H1 (cell line): ENCODE measurements around the gene TEX29.

Experiments used
- EZH2 ChIP-seq: fragments of 200-600 bp; sonication (generic); IDR thresholded peaks from 2 replicates; pipeline ENCODE4 v1.7.1; 2012; ENCODE audit warnings: low read depth, mild to moderate bottlenecking, moderate library complexity, low read length, inconsistent platforms; ENCODE audit not compliant: severe bottlenecking
- POLR2A ChIP-seq, 2 experiments: IDR thresholded peaks; 1 replicate in 1 of 2; 2 replicates in 1 of 2; pipeline ENCODE4 v1.6.1; 2011; ENCODE audit warnings: low read depth in 2 of 2, low read length in 2 of 2, mild to moderate bottlenecking in 2 of 2; ENCODE audit errors: control extremely low read depth in 1 of 2
- POLR2AphosphoS5 ChIP-seq: IDR thresholded peaks from 2 replicates; pipeline ENCODE4 v1.6.1; 2011; ENCODE audit warnings: low read depth, low read length
- SIN3A ChIP-seq, 2 experiments: IDR thresholded peaks in 1 of 2; conservative IDR thresholded peaks in 1 of 2; 2 replicates each; pipeline ENCODE4 v1.6.1; 2011 to 2012; ENCODE audit warnings: low read length in 2 of 2, improper control_type of control experiment in 1 of 2, low read depth in 1 of 2, mild to moderate bottlenecking in 1 of 2
- SUZ12 ChIP-seq: fragments of 200-600 bp; sonication (generic); IDR thresholded peaks from 2 replicates; pipeline ENCODE4 v1.6.1; 2012; ENCODE audit warnings: mild to moderate bottlenecking, inconsistent platforms, low read length, moderate library complexity, mixed read lengths
- ZNF274 ChIP-seq: IDR thresholded peaks from 2 replicates; pipeline ENCODE4 v1.7.0; 2012; ENCODE audit warnings: low read length, borderline replicate concordance; ENCODE audit errors: extremely low read depth
- TF ChIP-seq, protein P1 (sequence below), 3 experiments: IDR thresholded peaks; 1 replicate in 2 of 3; 2 replicates in 1 of 3; pipeline versions ENCODE4 v1.5.1 to v1.6.1; 2011; ENCODE audit warnings: low read length in 3 of 3, mild to moderate bottlenecking in 3 of 3, inconsistent platforms in 2 of 3, low read depth in 1 of 3, moderate library complexity in 1 of 3; ENCODE audit not compliant: insufficient read depth in 1 of 3; ENCODE audit errors: control extremely low read depth in 1 of 3

DNA sequence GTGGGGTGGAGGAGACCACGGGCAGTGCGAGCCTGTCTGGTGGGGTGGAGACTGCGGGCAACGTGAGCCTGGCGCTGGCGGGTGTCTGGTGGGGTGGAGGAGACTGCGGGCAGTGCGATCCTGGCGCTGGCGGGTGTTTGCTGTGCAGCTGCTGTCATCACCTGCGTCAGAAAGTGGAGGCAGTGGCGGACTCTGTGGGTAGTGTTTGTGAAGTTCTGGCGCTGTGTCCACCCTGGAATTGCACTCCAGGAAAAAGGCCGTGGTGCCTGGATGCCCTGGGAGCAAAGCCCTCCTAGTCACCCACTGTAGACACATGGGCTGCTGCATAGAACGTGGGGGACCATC, 6.2 kb downstream of the TEX29 start:
- TF ChIP-seq SIN3A (conservative IDR thresholded peaks at IDR 0.05 in 1 of 2, IDR thresholded peaks at IDR 0.05 in 1 of 2; ENCODE audit: low read depth in 1 of 2, low read length in 2 of 2): no peak
- no peak for TF ChIP-seq ZNF274
- TF ChIP-seq EZH2: no peak
- TF ChIP-seq SUZ12: no peak
- no peak for TF ChIP-seq POLR2A (IDR thresholded peaks at IDR 0.05; ENCODE audit: control extremely low read depth in 1 of 2, low read depth in 2 of 2, low read length in 2 of 2)
- TF ChIP-seq, protein P1, sequence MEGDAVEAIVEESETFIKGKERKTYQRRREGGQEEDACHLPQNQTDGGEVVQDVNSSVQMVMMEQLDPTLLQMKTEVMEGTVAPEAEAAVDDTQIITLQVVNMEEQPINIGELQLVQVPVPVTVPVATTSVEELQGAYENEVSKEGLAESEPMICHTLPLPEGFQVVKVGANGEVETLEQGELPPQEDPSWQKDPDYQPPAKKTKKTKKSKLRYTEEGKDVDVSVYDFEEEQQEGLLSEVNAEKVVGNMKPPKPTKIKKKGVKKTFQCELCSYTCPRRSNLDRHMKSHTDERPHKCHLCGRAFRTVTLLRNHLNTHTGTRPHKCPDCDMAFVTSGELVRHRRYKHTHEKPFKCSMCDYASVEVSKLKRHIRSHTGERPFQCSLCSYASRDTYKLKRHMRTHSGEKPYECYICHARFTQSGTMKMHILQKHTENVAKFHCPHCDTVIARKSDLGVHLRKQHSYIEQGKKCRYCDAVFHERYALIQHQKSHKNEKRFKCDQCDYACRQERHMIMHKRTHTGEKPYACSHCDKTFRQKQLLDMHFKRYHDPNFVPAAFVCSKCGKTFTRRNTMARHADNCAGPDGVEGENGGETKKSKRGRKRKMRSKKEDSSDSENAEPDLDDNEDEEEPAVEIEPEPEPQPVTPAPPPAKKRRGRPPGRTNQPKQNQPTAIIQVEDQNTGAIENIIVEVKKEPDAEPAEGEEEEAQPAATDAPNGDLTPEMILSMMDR (IDR thresholded peaks at IDR 0.05; ENCODE audit: control extremely low read depth in 1 of 3, insufficient read depth in 1 of 3, low read depth in 1 of 3, low read length in 3 of 3): no peak
- no peak for TF ChIP-seq POLR2AphosphoS5
